Head of caudate nucleus (tissue), 42 donors: ENCODE results near the gene PRICKLE1.
A peak's percentile ranks its signal among the peaks of the same experiment; 100 is the strongest.

ENCODE experiments used
- DNase-seq, 42 donors: peaks; one replicate each; pipeline versions ENCODE4 v3.0.0 to v3.0.0-alpha.2; 2020 to 2021; ENCODE audit warnings: mixed read lengths in 7 of 42
- intact Hi-C: fragments of 100-400 bp; cut with DNase I; formaldehyde crosslinking; loops from one replicate; pipeline ENCODE4 v1.15.0; 2022

The PRICKLE1 gene

DNA sequence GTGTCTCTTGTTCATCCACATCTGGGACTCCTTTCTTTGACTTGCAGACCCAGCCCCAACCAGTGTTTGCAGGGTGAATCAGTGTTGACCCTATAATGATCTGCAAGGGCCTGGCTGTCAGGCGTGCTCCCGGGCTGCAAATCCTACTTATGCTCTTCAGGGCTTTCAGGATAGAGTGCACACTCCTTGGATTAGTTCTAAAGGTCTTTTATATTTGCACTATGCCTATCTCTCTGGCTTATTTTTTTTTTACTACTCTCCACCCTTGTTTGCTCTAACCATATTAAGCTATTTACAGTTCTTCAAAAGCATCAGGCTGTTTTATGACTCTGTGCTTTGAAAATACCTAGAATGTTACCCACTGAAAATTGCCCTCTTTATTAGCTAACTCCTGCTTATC, 4.3 kb upstream of the PRICKLE1 start:
- DNase-seq, result no peak
- intact Hi-C loops, result no loop called here

DNA sequence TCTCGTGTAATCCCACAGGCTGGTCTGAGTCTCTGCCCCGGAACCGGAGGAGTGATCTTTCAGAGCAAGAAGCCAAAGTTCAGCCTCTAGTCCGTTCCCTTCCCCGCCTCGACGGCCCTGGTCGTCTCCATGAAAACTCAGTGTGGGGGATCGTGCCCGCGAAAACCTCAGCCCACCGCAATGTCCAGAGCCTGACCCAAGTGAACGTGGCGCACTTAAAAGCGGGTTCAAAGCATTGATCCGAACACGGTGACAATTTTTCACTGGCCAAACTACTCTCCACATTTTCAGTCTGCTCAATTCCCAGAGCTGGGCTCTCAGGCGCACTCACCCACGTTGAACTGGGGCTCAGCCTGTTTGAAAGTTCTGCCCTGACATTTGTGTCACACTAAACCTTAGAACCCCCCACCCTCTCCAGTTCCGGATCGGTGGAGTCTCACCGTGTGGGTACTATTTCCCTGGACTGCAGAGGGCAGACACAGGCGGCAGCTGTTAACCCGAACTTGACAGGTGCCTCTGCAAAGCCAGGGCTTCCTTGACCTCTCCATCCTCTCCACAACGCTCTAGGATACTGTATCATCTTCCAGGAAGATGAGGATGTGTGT, 886 bp upstream of the PRICKLE1 start:
- intact Hi-C loops, result no loop called here
- DNase-seq, result peak in 20 of 42 donors; percentile 5 to 52 (median 20)

DNA sequence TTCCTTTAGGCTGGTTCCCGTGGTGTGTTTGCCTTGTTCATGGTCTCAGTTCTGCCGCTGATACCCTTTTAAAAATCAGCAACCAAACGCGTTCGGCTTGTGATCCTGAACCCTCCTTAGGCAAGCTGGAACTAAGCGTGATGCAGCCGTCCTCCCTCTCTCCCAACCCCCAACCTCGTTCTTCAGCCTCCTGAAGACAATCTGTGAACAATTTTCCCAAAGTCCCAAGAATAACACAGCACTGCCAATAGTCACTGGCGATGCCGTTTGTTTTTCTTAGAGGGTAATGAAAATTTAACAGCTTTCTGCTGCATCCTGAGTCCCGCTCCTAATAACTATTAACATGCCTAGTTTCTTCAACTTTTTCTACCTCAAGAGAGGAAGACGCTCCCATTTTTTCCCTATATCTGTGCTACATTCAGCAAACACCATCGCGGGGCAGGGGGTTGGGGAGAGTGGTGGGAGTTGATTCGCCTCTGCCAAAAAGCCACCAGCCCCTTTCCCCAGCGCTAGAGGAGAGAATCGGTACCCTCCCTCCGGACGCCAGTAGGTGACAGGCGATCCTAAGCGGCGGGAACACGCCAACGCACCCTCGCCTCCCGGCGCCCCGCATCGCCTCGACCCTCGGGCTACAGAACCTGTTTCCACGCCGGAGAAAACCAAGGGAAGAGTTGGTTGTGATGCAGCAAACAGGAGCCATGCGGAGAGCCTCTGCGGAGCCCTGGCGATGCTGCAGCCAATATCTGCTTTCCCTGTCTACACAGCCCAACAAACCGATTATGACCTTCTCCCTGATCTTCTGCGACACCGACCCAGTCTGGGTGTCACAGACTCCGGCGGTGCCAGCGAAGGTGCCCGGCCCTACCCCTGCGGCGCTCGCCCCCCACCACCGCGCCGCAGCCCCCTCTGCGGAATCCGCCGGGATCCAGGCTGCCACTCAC, 752 bp downstream of the PRICKLE1 start:
- intact Hi-C loops, result no loop called here
- DNase-seq, result peak in 39 of 42 donors; percentile 22 to 77 (median 49)

DNA sequence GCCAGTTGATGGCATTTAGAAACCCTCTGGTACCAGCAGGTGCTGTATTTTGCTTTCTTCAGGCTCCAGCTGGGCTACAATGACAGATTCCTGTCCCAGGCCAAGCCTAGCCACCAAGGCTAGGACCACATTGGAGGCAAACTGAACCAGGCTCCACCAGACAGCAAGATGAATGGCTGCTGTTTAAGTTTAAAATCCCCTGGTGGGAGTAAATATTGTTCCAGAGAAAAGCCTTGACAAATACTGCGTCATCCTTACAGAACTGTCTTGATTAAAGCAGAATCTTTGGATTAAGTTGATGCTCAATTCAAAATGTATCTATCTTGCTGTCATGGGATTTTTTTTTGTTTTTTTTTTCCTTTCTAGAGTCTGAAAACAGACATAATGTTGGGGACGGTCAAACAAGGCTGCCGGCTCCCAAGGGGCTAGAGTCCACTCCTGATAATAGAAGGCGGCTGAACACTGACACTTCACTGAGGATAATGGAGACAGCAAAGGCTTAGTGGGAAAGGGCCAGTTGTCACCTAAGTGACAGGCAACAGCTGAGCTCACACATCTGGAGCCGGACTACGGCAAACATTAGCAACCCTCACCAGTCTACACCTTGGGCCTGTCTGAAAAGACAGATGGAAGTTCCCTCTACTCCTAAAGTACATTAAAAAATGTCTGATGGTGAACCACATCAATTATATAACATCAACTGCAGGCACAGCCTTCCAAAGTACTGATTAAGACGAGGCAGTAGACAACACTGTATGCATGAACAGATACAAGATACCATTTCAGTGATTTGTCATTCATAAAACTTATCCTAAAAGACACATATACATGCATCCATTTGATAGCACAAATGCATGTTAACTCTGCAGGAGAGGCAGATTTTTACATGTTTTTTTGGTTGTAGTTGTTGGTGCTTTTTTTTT, 1.7 kb downstream of the PRICKLE1 start:
- intact Hi-C loops, result no loop called here
- DNase-seq, result peak in 1 of 42 donors; percentile 25

DNA sequence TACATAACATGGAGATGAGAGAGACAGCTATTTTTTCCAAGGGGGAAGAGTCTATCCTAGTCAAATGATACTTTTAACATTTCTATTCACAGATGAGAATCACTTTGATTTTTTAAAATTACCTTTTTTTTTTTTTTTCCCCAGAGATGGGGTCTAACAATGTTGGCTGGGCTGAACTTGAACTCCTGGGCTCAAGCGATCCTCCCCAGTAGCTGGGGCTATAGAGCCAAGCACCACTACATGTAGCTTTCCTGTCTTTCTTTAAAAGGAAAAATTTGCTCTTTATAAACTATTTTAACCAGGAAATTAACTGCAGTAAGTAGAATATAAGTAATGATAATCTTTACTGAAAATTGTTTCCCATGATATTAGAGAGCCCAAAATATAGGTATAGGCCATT, 3.3 kb downstream of the PRICKLE1 start:
- intact Hi-C loops, result no loop called here
- DNase-seq, result no peak

DNA sequence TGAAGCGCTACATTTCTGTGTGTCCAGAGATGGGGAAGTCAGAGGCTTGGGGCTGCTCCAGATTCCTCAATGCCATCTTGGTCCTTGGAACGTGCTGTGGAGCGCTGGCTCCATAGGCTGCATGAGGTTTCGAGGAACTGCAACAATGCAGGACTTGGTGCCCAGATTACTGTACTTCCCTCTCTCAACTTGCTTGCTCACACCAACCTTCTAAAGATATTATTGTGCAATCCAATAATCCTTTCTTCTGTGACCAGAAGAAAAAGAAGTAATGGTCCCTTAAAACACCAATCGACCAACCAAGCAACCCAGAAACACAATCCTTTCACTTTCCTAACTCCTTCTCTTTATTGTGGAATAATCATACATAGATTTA, 3.7 kb downstream of the PRICKLE1 start:
- intact Hi-C loops, result no loop called here
- DNase-seq, result no peak

DNA sequence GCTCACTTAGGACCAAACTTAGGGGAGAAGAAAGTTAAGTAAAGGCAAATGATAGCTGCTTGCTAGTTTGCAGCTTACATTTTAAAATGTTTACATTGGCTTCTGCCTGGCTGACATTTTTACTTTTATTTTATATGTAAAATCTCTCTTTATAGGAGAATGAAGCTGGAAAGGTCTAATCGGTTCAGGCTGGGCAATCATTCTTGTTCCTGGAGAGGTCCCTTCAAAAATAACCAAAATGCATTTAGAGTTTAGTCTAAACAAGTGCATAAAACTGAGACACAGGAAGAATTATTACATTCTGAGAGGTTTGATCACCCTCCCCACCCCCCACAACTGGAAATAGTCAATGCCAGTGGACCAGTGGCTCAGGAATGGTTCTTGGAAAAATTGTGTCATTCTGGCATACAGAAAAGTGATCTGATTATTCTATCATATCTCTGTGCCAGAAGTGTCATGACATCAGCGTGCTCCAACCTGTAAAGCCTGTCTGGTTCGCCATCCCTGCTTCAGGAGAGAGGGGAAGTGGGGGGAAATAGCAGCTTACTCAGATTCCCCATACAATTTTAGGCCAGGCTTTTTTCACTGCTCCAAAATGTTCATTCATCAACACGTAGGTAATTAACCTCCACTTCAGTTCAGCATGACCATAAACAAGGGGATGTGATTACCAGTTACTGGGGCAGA, 4.2 kb downstream of the PRICKLE1 start:
- intact Hi-C loops, result no loop called here
- DNase-seq, result no peak

DNA sequence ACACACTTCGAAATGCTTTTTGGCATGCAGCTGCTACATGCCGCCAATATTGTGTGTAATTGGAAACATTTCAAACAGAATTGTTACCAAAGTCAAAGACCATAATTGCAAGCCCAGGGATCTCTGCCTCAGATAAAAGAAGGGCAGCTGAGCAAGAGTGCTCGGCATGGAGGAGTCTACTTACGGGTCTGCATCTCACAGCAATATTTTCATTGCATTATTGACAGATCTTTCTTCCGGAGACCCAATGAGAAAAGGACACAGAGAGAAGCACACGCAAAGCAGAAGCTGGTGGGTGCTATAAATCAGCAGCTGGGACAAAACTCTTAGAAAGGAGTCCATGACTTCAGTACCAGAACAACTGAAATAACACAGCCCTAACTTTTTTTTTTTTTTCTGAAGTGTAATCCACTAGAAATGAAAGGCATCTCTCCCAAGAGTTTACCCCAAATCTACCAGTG, 4.9 kb downstream of the PRICKLE1 start:
- DNase-seq, result no peak
- intact Hi-C loops, result no loop called here

DNA sequence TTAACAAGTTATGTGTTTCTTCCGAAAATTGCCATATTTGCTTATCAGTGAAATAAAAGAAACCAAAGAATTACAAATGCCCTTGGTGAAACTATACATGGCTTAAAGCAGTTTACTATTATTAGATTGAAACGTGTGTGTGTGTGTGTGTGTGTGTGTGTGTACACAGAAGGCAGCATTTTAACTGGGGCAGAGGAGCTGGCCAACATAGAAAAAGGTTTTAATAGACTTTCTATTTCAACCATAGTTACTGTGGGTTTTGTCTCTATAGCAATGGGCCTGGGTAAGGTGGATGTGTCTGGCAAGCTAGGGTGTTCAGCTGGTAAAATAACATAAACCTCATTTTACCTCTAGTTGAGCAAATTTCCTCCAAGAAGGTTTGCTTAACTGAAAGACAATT, 6.5 kb downstream of the PRICKLE1 start:
- DNase-seq, result no peak
- intact Hi-C loops, result no loop called here

DNA sequence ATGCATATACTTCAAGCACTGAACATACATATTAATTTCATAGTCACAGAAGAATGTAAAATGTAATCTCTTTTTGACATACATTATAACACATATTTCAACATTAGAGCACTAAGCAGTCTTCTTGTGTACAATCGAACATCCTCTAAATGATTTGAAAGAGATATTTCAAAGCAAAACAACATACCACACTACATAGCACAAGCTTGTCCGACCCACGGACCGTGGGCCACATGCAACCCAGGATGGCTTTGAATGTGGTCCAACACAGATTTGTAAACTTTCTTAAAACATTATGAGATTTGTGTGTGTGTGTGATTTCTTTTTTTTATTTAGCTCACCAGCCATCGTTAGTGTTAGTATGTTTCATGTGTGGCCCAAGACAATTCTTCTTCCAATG, 7.0 kb downstream of the PRICKLE1 start:
- no peak for DNase-seq
- intact Hi-C loops, result no loop called here

DNA sequence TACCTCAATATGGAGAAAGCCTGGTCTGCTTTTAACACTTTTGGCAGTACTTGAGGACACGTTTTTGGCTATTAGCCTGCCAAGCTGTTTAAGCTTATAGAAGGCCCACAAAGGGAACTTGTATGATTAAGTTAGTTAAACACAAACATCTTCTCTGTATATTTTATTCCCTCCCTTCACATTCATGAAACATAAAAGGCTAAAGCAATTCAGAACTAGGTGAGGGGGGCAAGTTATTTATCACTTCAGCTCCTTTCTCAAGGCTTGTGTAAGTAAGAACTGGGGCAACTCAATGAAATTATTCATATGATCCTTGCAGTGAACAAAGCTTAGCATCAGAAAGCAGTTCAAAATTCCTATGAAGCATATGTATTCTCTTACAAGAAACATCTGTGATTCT, 7.5 kb downstream of the PRICKLE1 start:
- no peak for DNase-seq
- intact Hi-C loops, result no loop called here

DNA sequence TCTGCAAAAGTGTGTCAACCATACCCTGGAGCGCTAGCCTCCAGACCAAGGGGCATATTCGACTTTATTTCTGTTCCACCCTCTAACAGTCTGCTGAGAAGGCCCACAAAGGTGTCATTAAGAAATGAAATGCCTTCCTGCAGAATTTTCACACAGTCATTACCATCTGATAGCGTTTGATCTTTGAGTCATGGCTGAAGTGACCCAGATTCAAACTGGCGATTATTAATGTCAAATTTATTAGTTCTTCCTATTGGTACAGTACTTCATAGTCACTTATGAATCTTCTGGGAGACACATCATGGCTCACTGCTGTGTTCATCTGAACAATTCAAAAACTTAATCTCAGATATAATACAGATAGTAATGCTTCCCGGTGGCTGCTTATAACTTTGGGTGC, 13.2 kb downstream of the PRICKLE1 start:
- intact Hi-C loops, result no loop called here
- no peak for DNase-seq

DNA sequence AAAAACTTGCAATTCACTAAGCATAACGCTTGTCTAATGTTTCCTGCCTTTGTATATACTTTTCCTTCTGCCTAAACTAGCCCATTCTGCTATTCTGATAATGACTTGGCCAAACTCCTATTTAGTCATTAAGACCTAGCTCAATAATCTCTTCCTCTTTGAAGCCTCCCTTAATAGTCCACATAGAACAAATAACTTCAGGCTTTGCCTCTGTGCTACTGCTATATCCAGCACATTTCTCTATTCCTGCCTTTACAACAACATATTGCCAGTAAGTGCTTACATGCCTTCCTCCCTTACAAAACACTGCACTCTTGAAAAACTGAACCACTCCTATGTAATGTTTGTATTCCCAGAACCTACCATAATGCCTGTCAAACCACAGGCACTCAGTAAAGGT, 13.8 kb downstream of the PRICKLE1 start:
- intact Hi-C loops, result no loop called here
- DNase-seq, result no peak

DNA sequence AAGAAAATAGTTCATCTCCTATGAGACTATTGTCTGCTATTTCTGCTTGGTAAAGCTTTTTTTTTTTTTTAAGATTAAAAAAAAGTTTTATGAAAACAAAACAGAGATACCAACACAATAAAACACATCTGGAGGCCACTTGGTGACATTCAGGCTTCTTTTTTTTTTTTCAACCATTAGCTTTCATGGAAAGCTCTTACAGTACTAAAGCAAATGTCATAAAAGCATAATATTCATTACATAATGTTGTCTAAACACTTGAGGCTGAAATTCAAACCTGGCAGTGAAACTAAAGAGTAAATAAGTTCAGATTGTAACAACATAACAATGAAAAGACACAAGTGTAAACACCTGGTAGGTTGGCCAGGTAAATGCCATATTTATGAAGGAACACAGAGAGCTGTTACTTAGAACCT, 14.7 kb downstream of the PRICKLE1 start:
- no peak for DNase-seq
- intact Hi-C loops, result no loop called here

DNA sequence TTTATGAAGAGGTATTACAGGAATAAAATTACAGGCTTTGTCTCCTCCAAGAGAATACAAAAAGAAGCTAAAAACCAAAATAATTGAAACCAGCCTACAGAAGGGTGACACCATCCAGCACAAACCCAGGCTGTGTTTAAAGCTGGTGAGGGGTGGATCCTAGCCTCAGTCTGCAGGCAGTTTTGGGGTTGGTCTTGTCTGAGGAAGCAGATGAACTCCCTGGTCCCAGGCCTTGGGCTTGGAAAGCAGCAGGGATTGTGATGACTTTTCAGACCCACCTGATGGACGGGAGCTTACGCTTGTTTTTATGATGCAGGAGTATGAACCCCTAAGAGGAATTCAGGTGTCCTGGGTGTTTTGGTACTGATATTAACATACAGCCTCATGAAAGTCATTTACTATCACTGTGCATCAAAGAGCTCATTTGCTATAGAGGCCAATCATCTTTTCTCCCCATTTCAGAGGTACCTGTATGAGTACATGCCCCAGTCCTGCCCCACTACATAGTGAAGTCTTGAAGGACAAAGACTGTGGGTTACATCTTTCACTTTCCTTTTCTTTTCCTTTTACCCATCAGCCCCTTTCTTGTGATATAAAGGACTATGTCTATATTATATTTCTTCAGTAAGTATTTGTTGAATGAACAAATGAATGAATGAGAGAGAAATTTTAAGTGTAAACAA, 18.1 kb downstream of the PRICKLE1 start:
- intact Hi-C loops, result no loop called here

DNA sequence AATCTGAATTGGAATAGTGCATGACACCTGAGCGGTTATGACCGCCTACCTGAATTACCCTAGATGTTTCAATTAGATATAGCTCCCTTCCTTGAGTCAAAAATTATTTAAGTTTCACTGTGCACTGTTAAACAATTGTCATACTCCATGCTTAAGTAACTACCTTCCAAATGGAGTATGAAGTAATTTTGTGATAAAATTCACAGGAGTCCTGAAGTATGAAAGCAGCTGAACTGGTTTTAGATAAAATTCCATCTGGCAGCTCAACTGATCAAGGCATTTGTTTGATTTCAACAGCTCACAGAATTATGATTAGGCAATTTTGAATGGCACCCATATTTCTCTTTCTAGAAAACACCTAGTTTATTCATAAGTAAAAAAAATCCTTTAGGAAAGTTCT, 19.5 kb downstream of the PRICKLE1 start:
- intact Hi-C loops, result no loop called here
- DNase-seq, result no peak

More for the DNA sequence above, 18.1 kb downstream of the PRICKLE1 start:
- DNase-seq, result no peak

DNA sequence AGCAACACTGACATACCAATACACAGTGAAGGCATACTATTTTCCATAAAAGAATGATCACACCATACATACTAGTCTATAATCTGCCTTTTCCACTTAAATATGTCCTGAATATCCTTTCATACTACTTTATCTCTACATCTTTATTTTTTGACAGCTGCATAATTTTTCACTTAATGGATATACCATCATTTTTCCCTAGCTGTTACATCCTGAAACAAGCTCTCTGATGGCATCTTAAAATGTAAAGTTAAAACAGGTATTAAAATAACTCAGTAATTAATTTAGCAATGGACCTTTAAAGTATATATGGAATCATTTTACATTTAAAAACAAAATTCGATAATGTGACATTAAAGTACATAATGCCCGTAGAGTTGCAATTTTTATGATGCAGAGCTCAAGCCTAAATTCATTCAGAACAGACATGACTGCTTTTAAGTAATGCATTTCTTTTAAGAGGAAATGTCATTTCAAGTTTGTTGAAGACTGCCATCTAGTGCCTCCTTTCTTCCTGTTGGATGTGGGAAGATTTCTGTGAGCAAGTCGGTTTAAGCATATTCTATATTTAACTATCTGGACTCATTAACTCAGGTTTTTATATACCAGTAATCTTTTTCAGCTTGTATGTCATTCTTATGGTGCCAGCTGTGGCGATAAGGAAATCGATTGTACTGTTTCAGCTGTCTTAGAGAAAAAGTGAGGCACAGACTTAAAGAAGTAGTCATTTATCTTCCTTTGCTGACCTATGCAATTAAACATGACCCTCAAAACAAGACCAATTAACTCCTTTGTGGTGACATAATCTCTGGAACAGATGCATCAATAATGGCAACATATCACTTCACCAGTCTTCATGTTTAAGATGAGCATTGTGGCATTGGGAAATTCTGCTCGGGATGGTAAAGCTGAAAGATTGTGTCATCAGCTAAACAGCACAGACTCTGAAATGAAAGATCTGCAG, 20.3 kb downstream of the PRICKLE1 start:
- intact Hi-C loops, result loop anchor here (5.0 kb wide), 1 partner anchor 87 kb away; no protein-coding TSS in a partner anchor
- peak in 2 of 42 donors; percentile 23 to 38 for DNase-seq
